HL-60/S4 treated with retinoic acid at 250 ng/mL for 4 days and 3 days (cell line): Measurements from ENCODE around the gene OSBPL1A.
"Not testable (repeated sequence)": the region's sequence is repeated elsewhere in the genome, so short reads cannot be mapped to it uniquely, and the experiment has no call there.

Experiments
- in situ Hi-C: fragments of 300-500 bp; cut with MboI; formaldehyde crosslinking; loops from 2 replicates; pipeline ENCODE4 v1.7.0; 2022; ENCODE audit warnings: low sequenced_read_pairs

The OSBPL1A gene

DNA sequence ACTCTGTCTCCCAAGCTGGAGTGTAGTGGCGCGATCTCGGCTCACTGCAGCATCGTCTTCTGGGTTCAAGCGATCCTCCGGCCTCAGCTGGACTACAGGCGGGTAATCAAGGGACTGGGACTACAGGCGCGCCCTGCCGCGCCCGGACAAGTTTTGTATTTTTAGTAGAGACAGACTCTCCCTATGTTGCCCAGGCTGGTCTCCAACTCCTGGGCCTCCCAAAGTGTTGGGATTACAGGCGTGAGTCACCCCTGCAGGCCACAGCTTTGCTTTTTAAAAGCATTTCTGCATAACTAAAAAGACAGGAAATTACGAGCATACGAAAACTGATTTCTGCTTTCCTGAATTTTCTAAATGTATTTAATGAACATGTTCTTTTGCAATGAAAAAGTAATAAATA, 916 bp upstream of the OSBPL1A start:
- in situ Hi-C loops: no loop called here

GRCh38 chr18:24397131-24397693, 412 bp downstream of the OSBPL1A start:
- in situ Hi-C loops: no loop called here

DNA sequence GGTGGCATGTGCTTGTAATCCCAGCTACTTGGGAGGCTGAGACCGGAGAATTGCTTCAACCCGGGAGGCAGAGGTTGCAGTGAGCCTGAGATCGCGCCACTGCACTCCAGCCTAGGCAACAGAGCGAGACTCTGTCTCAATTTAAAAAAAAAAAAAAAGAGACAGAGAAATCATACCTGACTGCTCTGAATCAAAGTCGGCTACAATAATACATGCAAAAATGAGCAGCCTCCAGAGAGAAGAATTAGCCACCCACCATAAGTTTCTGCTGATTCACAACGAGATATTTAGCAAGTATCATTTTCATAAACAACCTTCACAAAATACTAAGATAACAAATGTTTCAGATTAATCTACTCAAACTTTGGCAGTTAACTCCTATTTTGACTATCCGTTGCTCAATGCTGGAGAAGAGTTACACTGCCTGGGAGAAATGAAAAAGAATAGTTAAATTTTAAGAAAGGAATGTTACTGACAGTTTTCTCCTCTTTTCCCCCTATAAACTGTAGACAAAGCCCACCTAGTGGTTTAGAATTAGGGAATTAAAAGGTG, 1.5 kb downstream of the OSBPL1A start:
- in situ Hi-C loops: no loop called here

DNA sequence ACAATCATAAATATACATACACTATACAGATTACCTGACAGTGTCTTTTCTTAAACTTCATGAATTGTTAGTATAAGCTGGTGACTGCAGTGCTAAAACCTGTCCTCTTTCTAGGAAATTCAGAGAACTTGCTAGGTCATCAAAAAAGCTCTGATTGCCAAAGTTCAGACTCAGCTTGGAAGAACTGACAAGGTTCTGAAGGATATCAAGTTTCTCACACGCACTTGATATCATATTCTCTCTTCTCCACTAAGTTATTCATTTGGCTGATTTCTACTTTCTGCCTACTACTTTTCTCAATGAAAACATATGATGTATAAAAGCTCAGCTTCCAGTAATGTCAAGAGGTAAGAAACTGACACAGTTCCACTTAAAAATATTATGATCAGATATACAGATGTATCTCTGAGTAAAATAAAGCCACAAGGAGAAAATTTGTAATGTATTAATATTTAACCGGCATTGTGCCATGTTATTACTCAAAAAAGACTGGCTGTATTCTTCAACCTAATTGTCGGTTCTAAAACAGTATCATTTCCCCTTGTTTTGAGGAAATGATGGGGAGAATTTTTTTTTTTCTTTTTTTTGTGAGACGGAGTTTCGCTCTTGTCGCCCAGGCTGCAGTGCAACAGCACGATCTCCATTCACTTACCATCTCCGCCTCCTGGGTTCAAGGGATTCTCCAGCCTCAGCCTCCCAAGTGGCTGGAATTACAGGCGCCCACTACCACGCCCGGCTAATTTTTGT, 2.4 kb downstream of the OSBPL1A start:
- in situ Hi-C loops: no loop called here

DNA sequence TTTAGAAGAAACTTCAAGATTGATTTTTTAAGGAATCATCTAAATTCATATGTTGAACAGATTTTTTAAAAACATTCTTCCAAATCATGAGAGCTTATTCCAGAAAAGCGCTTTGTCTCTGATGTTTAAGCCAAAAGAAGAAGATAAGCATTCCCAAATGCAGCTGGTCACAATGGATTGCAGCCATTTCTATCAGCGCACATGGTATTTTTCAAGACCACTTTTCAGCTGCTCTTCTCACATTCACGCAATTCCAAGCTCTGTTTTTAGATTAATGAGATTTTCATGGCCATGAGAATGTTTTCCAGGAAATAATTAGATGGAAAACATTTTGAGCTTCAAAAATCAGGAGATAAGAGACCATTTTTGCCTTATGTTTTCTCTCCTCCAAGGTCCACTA, 8.7 kb downstream of the OSBPL1A start:
- in situ Hi-C loops: no loop called here

DNA sequence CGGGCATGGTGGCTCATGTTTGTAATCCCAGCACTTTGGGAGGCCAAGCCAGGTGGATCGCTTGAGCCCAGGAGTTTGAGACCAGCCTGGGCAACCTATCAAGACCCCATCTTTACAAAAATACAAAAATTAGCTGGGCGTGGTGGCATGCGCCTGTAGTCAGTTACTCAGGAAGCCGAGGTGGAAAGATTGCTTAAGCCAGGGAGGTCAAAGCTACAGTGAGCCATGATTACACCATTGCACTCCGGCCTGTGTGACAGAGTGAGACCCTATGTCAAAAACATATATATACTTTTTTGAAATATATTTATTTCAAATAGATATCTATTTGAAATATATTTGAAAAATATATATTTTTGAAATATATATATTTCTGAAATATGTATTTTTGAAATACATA, 10.9 kb downstream of the OSBPL1A start:
- in situ Hi-C loops: no loop called here

DNA sequence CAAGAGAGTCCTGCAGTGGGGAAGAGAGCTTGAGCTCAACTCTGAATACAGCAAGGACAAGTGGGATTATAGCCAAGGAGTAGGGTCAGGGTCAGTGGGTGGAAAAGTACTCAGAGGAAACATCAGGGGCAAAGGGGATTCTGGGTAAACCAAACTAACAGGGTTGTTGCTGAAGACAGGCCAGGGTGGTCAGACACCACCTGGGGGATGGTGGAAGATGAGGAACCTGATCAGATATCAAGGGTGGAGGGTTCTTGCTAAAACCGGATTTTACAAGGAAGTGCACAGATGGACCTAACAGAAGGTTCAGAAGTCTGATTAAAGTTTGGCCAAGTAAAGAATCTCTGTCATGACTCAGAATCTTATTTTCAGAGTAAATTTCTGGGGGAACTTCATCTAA, 16.5 kb downstream of the OSBPL1A start:
- in situ Hi-C loops: no loop called here

GRCh38 chr18:24380163-24380747, 17.4 kb downstream of the OSBPL1A start:
- in situ Hi-C loops: no loop called here

- in situ Hi-C loops: no loop called here
These were observed 19.0 kb downstream of the OSBPL1A start for GRCh38 chr18:24378598-24378997.

DNA sequence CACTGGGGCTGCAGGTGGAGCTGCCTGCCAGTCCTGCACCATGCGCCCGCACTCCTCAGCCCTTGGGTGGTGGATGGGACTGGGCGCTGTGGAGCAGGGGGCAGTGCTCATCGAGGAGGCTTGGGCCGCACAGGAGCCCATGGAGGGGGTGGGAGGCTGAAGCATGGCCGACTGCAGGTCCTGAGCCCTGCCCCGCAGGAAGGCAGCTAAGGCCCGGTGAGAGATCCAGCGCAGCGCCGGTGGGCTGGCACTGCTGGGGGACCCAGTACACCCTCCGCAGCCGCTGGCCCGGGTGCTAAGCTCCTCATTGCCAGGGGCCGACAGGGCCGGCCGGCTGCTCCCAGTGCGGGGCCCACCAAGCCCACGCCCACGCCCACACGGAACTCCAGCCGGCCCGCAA, 21.1 kb downstream of the OSBPL1A start:
- in situ Hi-C loops: not testable (repeated sequence)

GRCh38 chr18:24373328-24373727, 24.3 kb downstream of the OSBPL1A start:
- in situ Hi-C loops: loop anchor here (25.0 kb wide), 1 partner anchor 364 kb away; no protein-coding TSS in a partner anchor

- in situ Hi-C loops: loop anchor here (25.0 kb wide), 1 partner anchor 365 kb away; no protein-coding TSS in a partner anchor
These were observed 25.2 kb downstream of the OSBPL1A start for GRCh38 chr18:24372279-24372872.

DNA sequence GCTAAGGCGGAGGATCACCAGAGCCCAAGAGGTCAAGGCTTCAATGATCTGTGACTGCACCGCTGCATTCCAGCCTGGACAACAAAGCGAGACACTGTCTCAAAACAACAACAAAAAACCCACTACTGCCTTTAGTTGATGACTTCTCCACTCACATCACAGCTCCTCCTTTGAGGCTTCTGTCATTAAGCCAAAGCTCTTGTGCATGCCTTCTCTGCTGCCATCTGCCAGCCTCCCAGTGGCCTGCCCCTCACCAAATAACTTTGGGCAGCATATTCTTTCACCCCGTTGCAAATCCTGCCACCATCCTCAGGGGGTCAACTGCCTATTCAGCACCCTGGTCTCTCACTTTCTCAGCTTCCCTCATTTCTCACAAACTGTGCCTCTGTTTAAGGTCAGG, 27.5 kb downstream of the OSBPL1A start:
- in situ Hi-C loops: loop anchor here (25.0 kb wide), 1 partner anchor 367 kb away; no protein-coding TSS in a partner anchor

DNA sequence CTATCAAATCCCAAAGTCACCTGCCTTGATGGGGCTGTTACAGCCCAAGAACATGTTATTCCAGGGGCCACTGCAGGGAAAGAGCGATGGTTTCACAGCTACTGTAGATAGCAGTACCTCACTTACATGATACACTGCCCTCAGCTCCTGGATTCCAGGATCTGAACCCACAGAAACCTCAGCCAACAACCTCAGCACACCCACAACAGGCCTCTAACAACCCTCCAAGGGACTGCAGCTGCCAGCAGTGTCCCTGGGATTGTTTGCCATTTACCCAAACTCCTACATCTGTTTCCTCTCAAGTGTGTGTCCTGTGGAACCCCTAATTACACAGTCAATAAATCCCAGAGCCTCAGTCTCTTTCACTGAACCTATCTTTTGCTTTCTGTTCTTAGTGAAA, 28.2 kb downstream of the OSBPL1A start:
- in situ Hi-C loops: loop anchor here (25.0 kb wide), 1 partner anchor 368 kb away; no protein-coding TSS in a partner anchor

GRCh38 chr18:24368749-24369148, 28.9 kb downstream of the OSBPL1A start:
- in situ Hi-C loops: loop anchor here (25.0 kb wide), 1 partner anchor 369 kb away; no protein-coding TSS in a partner anchor

- in situ Hi-C loops: loop anchor here (25.0 kb wide), 1 partner anchor 371 kb away; no protein-coding TSS in a partner anchor
These were observed 31.3 kb downstream of the OSBPL1A start for GRCh38 chr18:24366328-24366727.

DNA sequence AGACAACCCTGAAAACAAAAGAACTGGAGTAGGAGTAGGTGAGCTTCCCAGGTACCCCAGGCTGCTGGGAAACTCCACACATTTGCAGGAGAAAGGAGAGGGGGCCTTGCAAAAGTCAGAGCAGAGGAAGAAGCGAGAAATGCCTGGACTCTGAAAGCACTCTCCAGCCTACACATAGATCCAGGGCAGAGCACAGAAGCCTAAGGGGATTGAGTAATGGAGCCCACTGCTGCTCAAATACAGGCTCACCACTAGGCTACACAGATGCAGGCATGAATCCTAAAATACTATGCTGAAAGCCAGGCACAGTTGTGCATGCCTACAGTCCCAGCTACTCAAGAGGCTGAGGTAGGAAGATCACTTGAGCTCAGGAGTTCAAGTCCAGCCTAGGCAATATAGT, 33.4 kb downstream of the OSBPL1A start:
- in situ Hi-C loops: loop anchor here (25.0 kb wide), 1 partner anchor 373 kb away; no protein-coding TSS in a partner anchor

DNA sequence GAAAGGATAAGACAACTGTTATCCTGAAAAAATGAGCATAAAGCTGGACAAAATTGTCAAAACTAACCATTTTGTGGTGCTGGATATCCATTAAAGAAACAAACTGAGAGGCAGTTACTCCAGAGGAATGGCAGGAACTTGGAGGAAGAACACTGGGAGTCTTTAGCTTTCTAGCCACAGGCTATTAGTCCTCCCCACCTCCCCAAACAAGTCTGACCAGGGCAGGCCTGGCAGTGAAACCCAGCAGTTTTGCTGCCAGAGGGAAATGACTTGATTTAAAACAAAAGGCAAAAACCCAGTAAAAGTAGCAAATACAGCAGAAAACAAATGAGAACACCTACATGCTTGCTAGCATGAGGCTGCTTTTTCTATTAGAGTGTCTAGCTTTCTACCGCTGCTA, 34.9 kb downstream of the OSBPL1A start:
- in situ Hi-C loops: loop anchor here (25.0 kb wide), 1 partner anchor 375 kb away; no protein-coding TSS in a partner anchor

- in situ Hi-C loops: loop anchor here (5.0 to 25.0 kb wide), 2 partner anchors 127 to 377 kb away; no protein-coding TSS in a partner anchor
These were observed 37.7 kb downstream of the OSBPL1A start for GRCh38 chr18:24359787-24360530.

DNA sequence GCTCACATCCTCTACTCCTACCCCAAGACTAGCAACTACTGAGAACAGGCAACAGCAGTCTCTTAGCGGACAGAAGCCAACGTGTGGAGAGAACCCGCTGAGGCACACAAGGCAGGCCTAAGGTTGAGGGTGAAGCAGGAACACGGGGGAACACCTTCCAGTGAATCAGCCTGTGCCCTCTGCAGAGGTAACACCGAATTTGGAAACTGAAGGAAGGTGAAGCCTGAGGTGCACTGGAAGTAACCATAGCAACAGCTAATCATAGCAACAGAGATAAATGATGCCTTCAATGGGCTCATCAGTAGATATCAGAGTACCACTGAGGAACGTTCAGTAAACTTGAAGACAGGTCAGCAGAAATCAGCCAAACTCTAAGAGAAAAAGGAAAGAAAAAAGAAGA, 43.3 kb downstream of the OSBPL1A start:
- in situ Hi-C loops: loop anchor here (25.0 kb wide), 1 partner anchor 383 kb away; no protein-coding TSS in a partner anchor
